DMS153 (cell line): Measurements from ENCODE around the gene AKAP5.

Experiments used
- DNase-seq: peaks from one replicate; lab custom pipeline; 2025; lab: John Stamatoyannopoulos, UW

AKAP5 gene

DNA sequence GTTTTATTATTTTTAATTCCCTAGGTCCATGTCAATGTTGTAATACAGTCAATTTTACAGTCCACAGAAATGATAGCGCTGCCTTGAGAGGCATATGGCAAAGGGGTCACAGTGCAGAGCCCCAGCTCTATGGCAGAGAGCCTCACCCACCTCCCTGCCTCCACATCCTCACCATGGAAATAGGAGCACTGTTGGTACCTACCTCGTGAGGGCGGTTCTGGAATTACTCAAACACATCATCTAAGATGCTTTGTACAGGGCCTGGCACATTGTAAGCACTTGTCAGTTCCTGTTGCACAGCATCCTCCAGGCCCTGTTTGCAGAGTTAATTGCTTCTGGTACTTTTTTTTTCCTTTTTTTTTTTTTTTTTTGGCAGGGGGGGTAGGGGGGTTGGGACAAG, 4.1 kb upstream of the AKAP5 start:
- DNase-seq, result no peak

- DNase-seq, result no peak
Measured at GRCh38 chr14:64463195-64463594, 2.1 kb upstream of the AKAP5 start.

DNA sequence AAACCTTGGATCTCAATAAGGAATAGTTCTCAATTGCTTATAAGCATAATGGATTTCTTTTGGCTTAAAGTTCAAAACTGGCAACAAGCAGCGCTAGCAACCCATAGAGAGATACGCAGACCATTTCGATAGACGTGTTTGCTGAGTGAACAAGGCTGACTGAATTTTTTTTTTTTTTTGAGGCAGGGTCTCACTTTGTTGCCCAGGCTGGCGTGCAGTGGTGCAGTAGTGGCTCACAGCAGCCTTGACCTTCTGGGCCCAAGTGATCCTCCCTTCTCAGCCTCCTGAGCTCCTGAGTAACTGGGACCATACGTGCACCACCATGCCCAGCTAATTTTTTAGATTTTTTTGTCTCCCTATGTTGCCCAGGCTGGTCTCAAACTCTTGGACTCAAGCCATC, 1.4 kb upstream of the AKAP5 start:
- DNase-seq, result no peak

- DNase-seq, result no peak
Measured at GRCh38 chr14:64464651-64465050, 648 bp upstream of the AKAP5 start.

DNA sequence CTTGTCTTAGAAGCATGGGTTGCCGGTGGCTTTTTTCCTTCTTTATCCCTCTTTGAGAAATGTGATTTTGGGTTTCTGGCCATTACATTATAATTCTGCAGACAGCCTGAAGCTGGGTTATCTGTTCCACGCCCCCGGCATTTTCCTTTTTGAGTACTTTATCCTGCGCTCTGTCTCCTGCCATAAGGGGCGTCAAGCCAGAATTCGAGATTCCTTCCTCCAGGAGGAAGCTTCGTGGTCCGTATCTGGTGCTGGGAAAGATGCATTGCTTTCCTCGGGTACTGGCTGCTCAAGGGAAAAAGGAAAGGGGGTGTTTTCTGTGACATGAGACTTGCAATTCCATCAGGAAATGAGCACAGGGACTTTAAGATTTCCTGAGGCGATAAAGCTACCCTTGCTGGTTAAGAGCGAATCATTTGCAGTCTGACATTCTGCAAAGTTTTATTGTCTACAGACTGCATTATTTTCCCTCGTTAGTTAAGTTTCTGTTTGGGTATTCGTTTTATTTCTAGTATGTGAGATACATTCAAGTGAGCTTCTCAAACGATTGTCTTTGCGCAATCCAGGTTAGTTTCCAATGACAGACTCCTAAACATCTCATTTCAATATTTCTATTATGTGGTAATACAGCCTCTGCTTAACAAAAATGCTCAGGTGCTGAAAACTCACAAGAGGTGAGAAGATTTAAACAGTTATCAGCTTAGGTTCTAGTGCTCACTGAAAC, 694 bp downstream of the AKAP5 start:
- DNase-seq, result no peak

DNA sequence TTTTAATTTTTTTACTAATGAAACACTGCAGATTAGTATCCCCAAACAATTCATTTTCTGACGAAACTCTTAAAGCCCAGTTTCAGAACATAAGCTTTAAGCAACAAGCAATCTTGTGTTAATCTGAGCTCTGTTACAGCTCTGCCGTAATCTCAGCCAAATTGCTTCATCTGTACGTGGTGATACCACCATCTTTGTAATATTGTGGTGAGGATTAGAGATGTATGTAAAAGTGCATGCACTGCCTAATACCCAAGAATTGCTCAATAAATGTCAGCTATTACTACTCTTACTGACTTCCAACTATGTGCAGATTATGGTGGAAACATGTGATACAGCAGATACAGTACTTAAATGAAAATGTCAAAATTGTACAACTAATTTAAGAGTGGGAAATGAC, 1.8 kb downstream of the AKAP5 start:
- no peak for DNase-seq

- no peak for DNase-seq
Measured at GRCh38 chr14:64467566-64467965, 2.3 kb downstream of the AKAP5 start.

DNA sequence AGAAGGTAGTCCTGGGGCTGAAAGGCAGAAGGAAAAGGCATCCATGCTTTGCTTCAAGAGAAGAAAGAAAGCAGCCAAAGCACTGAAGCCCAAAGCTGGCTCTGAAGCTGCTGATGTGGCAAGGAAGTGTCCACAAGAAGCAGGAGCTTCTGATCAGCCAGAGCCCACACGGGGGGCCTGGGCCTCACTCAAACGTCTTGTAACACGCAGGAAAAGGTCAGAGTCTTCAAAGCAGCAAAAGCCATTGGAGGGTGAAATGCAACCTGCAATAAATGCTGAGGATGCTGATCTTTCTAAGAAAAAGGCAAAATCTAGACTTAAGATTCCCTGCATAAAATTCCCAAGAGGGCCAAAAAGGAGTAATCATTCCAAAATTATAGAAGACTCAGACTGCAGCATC, 3.2 kb downstream of the AKAP5 start:
- no peak for DNase-seq

DNA sequence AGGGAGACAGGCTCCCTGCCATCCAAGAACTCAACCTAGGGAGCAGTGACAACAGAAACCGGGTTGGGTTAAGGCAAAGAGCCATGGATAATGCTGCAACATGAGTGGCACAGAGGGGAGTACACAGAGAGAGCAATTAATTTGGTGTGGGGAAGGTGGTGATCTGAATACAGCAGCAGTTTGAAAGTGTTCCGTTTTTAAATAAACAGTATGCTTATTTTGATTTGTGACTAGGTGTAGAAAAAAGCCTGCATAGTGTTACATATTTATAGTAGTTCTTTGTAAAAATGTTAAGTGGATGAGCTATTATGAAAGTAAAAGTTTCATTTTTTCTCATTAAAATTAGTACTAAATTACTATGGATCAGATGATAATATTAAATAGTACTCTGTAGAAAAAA, 8.7 kb downstream of the AKAP5 start:
- DNase-seq, result no peak

GRCh38 chr14:64474698-64475097, 9.4 kb downstream of the AKAP5 start:
- no peak for DNase-seq

- DNase-seq, result no peak
Measured at GRCh38 chr14:64475585-64476273, 10.4 kb downstream of the AKAP5 start.

DNA sequence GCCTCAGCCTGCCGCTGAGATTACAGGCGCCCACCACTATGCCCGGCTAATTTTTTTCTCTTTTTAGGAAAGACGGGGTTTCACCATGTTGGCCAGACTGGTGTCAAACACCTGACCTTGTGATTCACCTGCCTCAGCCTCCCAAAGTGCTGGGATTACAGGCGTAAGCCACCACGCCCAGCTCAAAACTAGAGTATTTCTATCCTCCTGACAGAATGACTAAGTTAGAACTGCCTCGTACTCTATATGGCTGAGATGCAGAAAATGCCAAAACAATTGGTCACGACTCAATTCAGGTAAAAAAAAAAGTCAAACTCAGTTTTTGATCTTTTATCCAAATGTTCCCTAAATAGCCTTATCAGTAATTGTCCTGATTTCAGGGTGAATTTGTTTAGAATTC, 11.1 kb downstream of the AKAP5 start:
- no peak for DNase-seq

DNA sequence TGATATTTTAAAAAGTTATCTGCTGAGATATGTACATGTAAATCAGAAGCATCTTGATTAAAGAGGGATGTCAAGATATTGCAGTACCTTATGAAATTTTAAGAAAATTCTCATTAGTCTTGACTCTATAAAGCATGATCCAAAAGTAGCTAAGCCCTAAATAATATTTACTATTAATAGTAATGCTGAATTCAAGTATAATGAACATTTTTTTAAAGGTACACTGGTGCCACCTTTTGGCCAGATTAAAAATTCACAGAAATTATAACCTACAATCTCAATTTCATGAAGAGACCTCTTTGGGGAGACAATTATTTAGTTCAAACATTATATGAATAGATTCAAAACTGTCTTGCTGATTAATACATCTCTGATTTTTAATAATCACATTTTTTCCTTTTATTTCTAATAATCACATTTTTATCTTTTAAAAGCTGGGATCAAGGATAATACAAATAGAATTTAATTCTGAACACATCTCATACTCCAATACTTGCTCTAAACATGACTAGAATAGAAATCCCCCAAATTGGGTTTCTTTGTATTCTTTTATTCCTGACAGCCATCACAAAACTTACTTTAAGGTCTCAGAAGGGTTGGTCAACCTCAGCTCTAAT, 13.4 kb downstream of the AKAP5 start:
- no peak for DNase-seq

DNA sequence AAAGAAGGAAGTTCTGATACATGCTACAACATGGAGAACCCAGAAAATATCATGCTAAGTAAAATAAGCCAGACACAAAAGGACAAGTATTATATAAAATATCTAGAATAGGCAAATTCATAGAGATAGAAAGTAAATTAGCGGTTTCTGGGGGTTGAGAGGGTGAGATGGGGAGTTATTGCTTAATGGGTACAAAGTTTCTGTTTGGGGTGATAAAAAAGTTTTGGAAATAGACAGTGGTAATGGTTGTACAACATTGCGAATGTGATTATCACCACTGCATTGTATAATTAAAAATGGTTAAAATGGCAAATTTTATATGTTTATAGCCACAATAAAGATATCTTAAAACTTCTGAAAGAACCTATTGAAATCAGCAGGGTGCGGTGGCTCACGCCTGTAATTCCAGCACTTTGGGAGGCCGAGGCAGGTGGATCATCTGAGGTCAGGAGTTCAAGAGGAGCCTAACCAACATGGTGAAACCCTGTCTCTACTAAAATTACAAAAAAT, 23.3 kb downstream of the AKAP5 start:
- no peak for DNase-seq

DNA sequence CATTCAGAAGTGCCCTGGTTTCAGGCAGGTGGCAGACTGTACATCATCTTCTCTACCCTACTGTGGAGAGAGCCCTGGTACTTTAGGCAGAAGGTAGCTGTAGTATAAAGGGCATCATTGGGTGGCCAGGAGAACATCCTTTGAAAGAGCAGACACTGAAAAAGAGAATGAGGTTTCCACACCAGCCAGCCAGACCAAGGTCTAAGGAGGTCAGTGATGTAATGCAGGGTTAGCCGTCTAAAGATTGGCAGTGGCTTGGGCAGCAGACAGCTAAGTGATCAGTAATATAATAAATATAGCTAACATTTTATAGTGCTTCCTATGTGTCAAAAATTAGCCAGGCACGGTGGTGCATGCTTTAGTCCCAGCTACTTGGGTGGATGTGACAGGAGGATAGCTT, 26.3 kb downstream of the AKAP5 start:
- DNase-seq, result no peak

DNA sequence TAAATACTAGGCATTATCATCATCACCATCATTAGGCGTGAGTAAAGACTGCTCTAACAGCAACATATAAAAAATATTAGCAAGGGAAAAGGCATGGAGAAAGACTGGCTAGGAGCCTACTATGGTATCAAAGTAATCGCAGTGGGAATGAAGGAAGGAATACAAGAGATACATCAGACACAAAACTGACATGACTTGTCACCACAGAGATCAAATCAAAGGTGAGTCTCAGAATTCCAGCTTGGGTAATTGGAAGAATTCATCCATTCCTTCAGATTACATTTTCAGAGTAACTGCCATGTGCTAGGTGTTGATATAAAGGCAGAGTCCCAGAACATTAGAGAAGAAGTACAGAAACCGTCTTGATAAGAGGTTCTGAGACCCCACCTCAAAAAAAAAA, 28.2 kb downstream of the AKAP5 start:
- no peak for DNase-seq

DNA sequence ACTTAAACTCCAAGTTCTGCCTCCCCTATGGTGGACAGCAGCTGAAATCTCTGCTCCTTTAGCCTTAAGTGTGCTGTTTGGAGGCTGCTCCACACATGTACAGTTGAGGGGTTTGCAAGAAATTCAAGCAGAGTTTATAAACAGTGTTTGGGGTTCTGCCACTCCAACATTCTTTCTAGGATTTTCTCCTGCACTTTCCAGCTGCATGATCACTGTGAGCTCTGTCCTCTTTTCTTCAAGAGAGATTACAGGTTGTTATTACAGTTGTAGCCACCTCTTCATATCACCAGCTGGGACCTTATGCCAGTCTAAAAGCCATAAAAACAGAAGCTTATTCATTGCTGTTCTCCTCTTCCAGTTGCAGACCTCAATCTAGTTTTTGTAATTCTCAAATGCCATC, 30.0 kb downstream of the AKAP5 start:
- no peak for DNase-seq

GRCh38 chr14:64496764-64497163, 31.5 kb downstream of the AKAP5 start:
- DNase-seq, result no peak

- no peak for DNase-seq
Measured at GRCh38 chr14:64500088-64500487, 34.8 kb downstream of the AKAP5 start.

DNA sequence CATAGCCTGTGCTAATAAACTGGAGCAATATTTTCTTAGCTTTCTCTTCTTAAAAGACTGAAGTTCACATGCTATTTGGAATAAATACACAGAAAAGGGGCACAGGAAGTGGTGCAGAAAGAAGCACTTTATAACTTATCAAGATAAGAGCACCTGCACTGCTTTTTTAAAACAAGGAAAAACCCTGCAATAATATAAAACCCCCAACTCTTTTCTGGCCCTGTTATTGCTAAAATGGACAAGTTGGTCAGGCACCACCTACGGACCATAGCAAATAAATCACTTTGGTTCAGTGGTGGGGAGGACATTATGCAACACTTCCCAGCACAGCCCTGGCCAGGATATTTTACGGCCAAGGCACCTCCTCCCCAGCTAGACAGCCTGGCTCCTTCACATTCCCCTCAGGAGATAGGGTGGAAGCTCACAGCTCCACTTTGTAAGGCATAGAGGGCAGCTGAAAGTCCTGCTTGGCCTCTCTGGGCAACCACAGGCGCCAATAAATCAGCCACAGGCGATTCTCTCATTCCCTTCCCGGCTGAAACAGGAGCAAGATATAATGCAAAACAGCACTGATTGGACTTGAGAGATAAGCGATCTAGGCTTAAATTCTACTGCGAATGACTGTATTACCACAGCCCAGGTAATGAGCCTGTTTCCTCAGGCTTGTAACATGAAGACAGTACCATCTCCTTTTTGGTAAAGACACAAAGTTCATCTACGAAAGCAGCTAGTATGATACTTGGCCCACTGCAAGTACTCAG, 36.3 kb downstream of the AKAP5 start:
- no peak for DNase-seq

GRCh38 chr14:64502456-64502855, 37.2 kb downstream of the AKAP5 start:
- DNase-seq, result no peak

DNA sequence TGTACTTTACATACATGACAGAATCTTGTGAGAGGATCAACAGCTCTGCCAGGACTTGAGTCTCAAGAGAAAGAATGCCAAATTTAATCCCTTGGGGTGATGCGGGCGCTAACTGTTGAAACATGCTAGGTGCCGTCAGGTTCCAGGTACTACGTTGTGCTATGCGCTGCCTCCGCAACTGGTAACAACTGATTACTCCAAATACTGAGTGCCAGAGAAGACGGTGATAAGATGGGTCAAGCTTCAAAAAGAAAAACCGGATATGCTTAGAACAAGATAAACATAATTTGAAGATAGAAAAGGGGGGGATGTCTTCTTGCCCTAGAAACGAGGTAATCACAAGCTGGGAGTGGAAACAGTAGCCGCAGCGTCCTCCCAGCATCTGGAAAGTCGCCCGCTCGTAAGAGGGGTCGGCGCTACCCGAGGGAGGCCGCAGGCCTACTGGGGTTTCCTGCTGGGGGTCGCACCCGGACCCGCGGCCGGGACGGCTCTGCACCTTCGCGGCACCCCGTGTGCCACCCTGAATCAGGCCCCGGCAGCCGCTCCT, 37.7 kb downstream of the AKAP5 start:
- no peak for DNase-seq
